ENCODE measurements around the gene CCDC159. TPM values are rescaled to one million over a fixed set of nuclear protein-coding genes. Genes with fewer than 3 reads are reported as not detected.

The CCDC159 gene
- total and polyA plus RNA-seq, 3 donors from 2014 or later, result 41.3 to 99.0 (median 59.8) TPM

GRCh38 chr19:11384778-11385129 lies 38.4 kb downstream of the CCDC159 start:
- DNase-seq, result no peak
- H3K27ac ChIP-seq, result no peak overlapping the region
- intact Hi-C loops (cut with DNase I; ENCODE audit: low total_unique reads), result no loop called here
- peaks cover 20% of the 10 kb centered on the region for H3K4me1 ChIP-seq
- WGBS, 2 donors, result 81 to 84% methylated on average over 5 of the region's 5 CpGs
- H3K27me3 ChIP-seq, result no peaks in the 10 kb centered on the region
- H3K36me3 ChIP-seq (ENCODE audit: low read depth, missing control alignments), result no peaks in the 10 kb centered on the region
- no peaks in the 10 kb centered on the region for H3K9me3 ChIP-seq
- TF ChIP-seq CTCF (IDR thresholded peaks at IDR 0.05), result no peak
- TF ChIP-seq POLR2A (IDR thresholded peaks at IDR 0.05), result no peak
- no peak overlapping the region for H3K4me3 ChIP-seq

GRCh38 chr19:11387162-11388034 lies 41.1 kb downstream of the CCDC159 start:
- no peak for DNase-seq
- no peak overlapping the region for H3K27ac ChIP-seq
- no peaks in the 10 kb centered on the region for H3K27me3 ChIP-seq
- 81 to 88% methylated on average over 19 of the region's 19 CpGs for WGBS, 2 donors
- no peak for TF ChIP-seq POLR2A (IDR thresholded peaks at IDR 0.05)
- TF ChIP-seq CTCF (IDR thresholded peaks at IDR 0.05), result no peak
- peaks cover 10% of the 10 kb centered on the region for H3K4me1 ChIP-seq
- no peak overlapping the region for H3K4me3 ChIP-seq
- no peaks in the 10 kb centered on the region for H3K9me3 ChIP-seq
- intact Hi-C loops (cut with DNase I; ENCODE audit: low total_unique reads), result no loop called here
- no peaks in the 10 kb centered on the region for H3K36me3 ChIP-seq (ENCODE audit: low read depth, missing control alignments)

- intact Hi-C loops (cut with DNase I; ENCODE audit: low total_unique reads), result no loop called here
- TF ChIP-seq CTCF (IDR thresholded peaks at IDR 0.05) (no peak), POLR2A (IDR thresholded peaks at IDR 0.05) (no peak)
- no peak overlapping the region for H3K27ac ChIP-seq
- no peaks in the 10 kb centered on the region for H3K4me1 ChIP-seq
- no peak for DNase-seq
- H3K9me3 ChIP-seq, result no peaks in the 10 kb centered on the region
- H3K4me3 ChIP-seq, result no peak overlapping the region
- no peaks in the 10 kb centered on the region for H3K36me3 ChIP-seq (ENCODE audit: low read depth, missing control alignments)
- H3K27me3 ChIP-seq, result no peaks in the 10 kb centered on the region
- 87 to 90% methylated on average over 2 of the region's 2 CpGs for WGBS, 2 donors
Measured at GRCh38 chr19:11390359-11390758, 44.0 kb downstream of the CCDC159 start.

GRCh38 chr19:11390933-11391680 lies 44.8 kb downstream of the CCDC159 start:
- Histone ChIP-seq H3K9me3 (no peaks in the 10 kb centered on the region), H3K4me1 (no peaks in the 10 kb centered on the region), H3K27me3 (no peaks in the 10 kb centered on the region), H3K4me3 (no peak overlapping the region), H3K36me3 (ENCODE audit: low read depth, missing control alignments) (no peaks in the 10 kb centered on the region), H3K27ac (no peak overlapping the region)
- TF ChIP-seq POLR2A (IDR thresholded peaks at IDR 0.05) (no peak), CTCF (IDR thresholded peaks at IDR 0.05) (no peak)
- WGBS, 2 donors, result 86 to 92% methylated on average over 4 of the region's 4 CpGs
- no peak for DNase-seq
- intact Hi-C loops (cut with DNase I; ENCODE audit: low total_unique reads), result no loop called here

Measured in testis (tissue), 3 donors.